Thoracic aorta (tissue), 2 donors: ENCODE measurements around the gene STK32B. TPM values are rescaled to one million over a fixed set of nuclear protein-coding genes. Genes with fewer than 3 reads are reported as not detected.

Experiments used
- ATAC-seq: fragments of 150-250 bp; one replicate; pipeline ENCODE4 v1.8.0; 2017; ENCODE audit warnings: low read depth; ENCODE audit not compliant: insufficient number of reproducible peaks, low FRiP score
- DNase-seq: peaks from one replicate; pipeline ENCODE4 v3.0.0-alpha.2; 2020; ENCODE audit warnings: low spot score
- H3K27ac ChIP-seq, 2 donors: fragments of 200-600 bp; sonication (generic); 1 replicate in 1 of 2; 2 replicates in 1 of 2; pipeline ENCODE4 v1.5.1; 2016; ENCODE audit warnings: mild to moderate bottlenecking in 2 of 2, moderate library complexity in 2 of 2
- H3K27me3 ChIP-seq: fragments of 200-600 bp; sonication (generic); replicated peaks from 2 replicates; pipeline ENCODE4 v1.6.0; 2016; ENCODE audit warnings: mild to moderate bottlenecking; ENCODE audit not compliant: insufficient read depth
- H3K36me3 ChIP-seq: fragments of 200-600 bp; sonication (generic); one replicate; pipeline ENCODE4 v1.5.1; 2016
- H3K4me1 ChIP-seq, 2 donors: fragments of 200-600 bp; sonication (generic); 1 replicate in 1 of 2; 2 replicates in 1 of 2; pipeline versions ENCODE4 v1.5.1 to v1.6.0; 2016; ENCODE audit warnings: low read depth in 2 of 2, mild to moderate bottlenecking in 1 of 2; ENCODE audit not compliant: control insufficient read depth in 1 of 2
- H3K4me3 ChIP-seq: fragments of 200-600 bp; sonication (generic); 2 replicates; pipeline ENCODE4 v1.5.1; 2016; ENCODE audit warnings: mild to moderate bottlenecking
- H3K9me3 ChIP-seq: fragments of 200-600 bp; sonication (generic); 2 replicates; pipeline ENCODE4 v1.5.1; 2016
- CTCF ChIP-seq: fragments of 200-600 bp; sonication (generic); IDR thresholded peaks from one replicate; pipeline ENCODE4 v1.5.1; 2019; ENCODE audit warnings: antibody characterized with exemption
- total RNA-seq, 2 donors: library from RNA; depleted of rRNA; stranded (reverse); fragments of >200 nt; gene quantifications; one replicate each; pipeline versions ENCODE4 v1.1.0 to v1.2.3, GENCODE V29; 2016

The STK32B gene
- total RNA-seq, 2 donors from 2014 or later: 4.5 to 7.0 TPM

GRCh38 chr4:5260121-5260520 lies 208.8 kb downstream of the STK32B start:
- H3K9me3 ChIP-seq: no peaks in the 10 kb centered on the region
- no peak for TF ChIP-seq CTCF
- no peak overlapping the region for H3K27ac ChIP-seq
- H3K27me3 ChIP-seq: no peaks in the 10 kb centered on the region
- no peaks in the 10 kb centered on the region for H3K36me3 ChIP-seq
- no peak overlapping the region for H3K4me3 ChIP-seq
- ATAC-seq (no peak), DNase-seq (no peak)
- no peaks in the 10 kb centered on the region for H3K4me1 ChIP-seq

- Histone ChIP-seq H3K9me3 (no peaks in the 10 kb centered on the region), H3K36me3 (no peaks in the 10 kb centered on the region), H3K27me3 (no peaks in the 10 kb centered on the region), H3K4me1 (no peaks in the 10 kb centered on the region), H3K4me3 (no peak overlapping the region), H3K27ac (no peak overlapping the region)
- no peak for TF ChIP-seq CTCF
- DNase-seq (no peak), ATAC-seq (no peak)
These were observed 210.6 kb downstream of the STK32B start for GRCh38 chr4:5261866-5262265.

DNA sequence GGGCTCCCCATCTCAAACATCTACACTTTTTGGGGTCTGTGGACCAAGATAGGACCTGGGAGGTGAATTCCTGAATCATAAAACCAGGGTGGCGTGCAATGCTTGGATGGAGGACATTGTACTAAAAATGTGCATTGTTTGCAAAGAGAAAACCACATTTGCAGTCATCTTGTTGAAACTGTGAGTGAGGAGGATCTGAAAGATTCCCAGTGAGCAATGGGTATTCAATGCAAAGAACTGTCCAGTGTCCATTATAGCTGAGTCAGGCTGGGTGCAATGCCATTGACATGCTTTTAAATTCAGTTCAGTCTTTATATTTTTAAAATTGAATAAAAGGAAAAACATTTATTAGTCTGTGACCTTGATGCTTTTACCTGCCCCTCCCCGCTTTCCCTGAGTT lies 215.7 kb downstream of the STK32B start:
- no peaks in the 10 kb centered on the region for H3K9me3 ChIP-seq
- no peak for ATAC-seq
- no peak overlapping the region for H3K27ac ChIP-seq
- no peaks in the 10 kb centered on the region for H3K4me1 ChIP-seq
- no peak for DNase-seq
- H3K4me3 ChIP-seq: no peak overlapping the region
- no peaks in the 10 kb centered on the region for H3K36me3 ChIP-seq
- no peak for TF ChIP-seq CTCF
- H3K27me3 ChIP-seq: no peaks in the 10 kb centered on the region

DNA sequence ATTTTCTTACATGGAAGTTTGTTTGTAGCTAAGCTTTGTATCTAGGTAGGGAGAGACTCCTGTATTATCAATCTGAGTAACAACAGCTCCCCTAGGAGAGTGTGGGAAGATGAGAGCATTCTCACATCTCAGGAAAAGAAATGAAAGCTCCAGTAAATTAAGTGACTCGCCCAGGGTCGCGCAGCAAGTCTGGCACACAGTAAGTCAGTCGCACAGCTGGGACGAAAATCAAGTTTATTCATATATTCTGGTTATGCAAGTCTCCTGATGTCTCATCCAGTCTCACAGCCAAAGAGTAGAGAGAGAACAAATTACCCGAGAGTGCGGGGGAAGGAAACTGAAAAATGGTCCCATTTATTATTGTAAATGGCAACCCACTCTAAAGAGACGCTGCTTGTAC lies 216.1 kb downstream of the STK32B start:
- no peaks in the 10 kb centered on the region for H3K36me3 ChIP-seq
- no peak overlapping the region for H3K4me3 ChIP-seq
- no peaks in the 10 kb centered on the region for H3K9me3 ChIP-seq
- TF ChIP-seq CTCF: no peak
- H3K27ac ChIP-seq: no peak overlapping the region
- no peaks in the 10 kb centered on the region for H3K27me3 ChIP-seq
- no peaks in the 10 kb centered on the region for H3K4me1 ChIP-seq
- ATAC-seq: no peak
- DNase-seq: no peak

DNA sequence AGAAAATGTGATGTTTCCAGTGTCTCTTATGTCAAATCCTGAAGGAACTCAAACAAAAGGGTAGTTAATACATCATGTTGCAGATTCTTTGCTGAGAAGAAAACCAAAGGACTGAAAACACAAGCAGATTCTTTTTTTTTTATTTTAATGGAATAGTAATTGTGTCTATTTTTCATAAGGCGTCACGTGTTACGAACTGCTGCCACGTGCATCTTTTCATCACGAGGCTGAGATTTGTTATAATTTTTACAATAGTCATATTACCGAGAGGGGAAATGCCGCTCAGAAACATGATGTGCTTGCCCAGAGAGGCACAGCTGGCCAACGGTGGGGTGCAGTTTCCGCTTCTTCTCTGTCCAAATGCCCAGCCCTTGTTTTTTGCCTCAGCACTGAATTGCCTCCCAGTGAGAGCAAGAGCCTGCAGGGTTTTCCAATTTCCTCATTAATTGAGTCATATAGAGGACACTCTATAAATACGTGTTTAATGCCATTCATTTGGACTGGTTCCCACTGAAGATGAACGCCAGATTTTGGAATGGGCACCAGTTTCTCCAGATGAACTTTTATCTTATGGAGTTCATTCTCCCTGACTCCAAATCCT lies 225.3 kb downstream of the STK32B start:
- H3K36me3 ChIP-seq: no peaks in the 10 kb centered on the region
- no peak for TF ChIP-seq CTCF
- no peak overlapping the region for H3K4me3 ChIP-seq
- no peaks in the 10 kb centered on the region for H3K9me3 ChIP-seq
- no peak overlapping the region for H3K27ac ChIP-seq
- H3K27me3 ChIP-seq: no peaks in the 10 kb centered on the region
- no peak for DNase-seq
- no peaks in the 10 kb centered on the region for H3K4me1 ChIP-seq
- ATAC-seq: no peak
